Ascending aorta (tissue), 2 donors: Measurements from ENCODE around the gene ANKRD22. TPM values are rescaled to one million over a fixed set of nuclear protein-coding genes. Genes with fewer than 3 reads are reported as not detected.

Experiments
- DNase-seq, 2 donors: peaks; one replicate each; pipeline ENCODE4 v3.0.0-alpha.2; 2019; ENCODE audit warnings: low spot score in 2 of 2
- H3K27ac ChIP-seq, 2 donors: fragments of 200-600 bp; sonication (generic); one replicate each; pipeline ENCODE4 v1.5.1; 2016 to 2017; ENCODE audit warnings: mild to moderate bottlenecking in 1 of 2
- H3K27me3 ChIP-seq: fragments of 200-600 bp; sonication (generic); one replicate; pipeline ENCODE4 v1.5.1; 2017
- H3K36me3 ChIP-seq, 2 donors: fragments of 200-600 bp; sonication (generic); one replicate each; pipeline ENCODE4 v1.5.1; 2016
- H3K4me1 ChIP-seq, 2 donors: fragments of 200-600 bp; sonication (generic); one replicate each; pipeline ENCODE4 v1.5.1; 2016 to 2017; ENCODE audit warnings: mild to moderate bottlenecking in 1 of 2
- H3K4me3 ChIP-seq, 2 donors: fragments of 200-600 bp; sonication (generic); one replicate each; pipeline ENCODE4 v1.5.1; 2016 to 2017; ENCODE audit warnings: mild to moderate bottlenecking in 1 of 2
- H3K9me3 ChIP-seq, 2 donors: fragments of 200-600 bp; sonication (generic); one replicate each; pipeline ENCODE4 v1.5.1; 2016
- intact Hi-C: fragments of 100-400 bp; cut with DNase I; formaldehyde crosslinking; loops from one replicate; pipeline ENCODE4 v1.15.1; 2023
- total RNA-seq: library from RNA; depleted of rRNA; stranded (reverse); fragments of >200 nt; gene quantifications from one replicate; pipeline ENCODE4 v1.1.0, GENCODE V29; 2016
- TF ChIP-seq, protein P1 (sequence below), 3 experiments: fragments of 200-600 bp in 2 of 3; fragments of 450-650 bp in 1 of 3; sonication (generic) in 2 of 3; IDR thresholded peaks; one replicate each; pipeline ENCODE4 v1.5.1; 2016 to 2019; ENCODE audit warnings: antibody characterized with exemption in 3 of 3, mild to moderate bottlenecking in 1 of 3, moderate library complexity in 1 of 3

ANKRD22 gene
- total RNA-seq, 1 donor from 2014 or later, result not detected

DNA sequence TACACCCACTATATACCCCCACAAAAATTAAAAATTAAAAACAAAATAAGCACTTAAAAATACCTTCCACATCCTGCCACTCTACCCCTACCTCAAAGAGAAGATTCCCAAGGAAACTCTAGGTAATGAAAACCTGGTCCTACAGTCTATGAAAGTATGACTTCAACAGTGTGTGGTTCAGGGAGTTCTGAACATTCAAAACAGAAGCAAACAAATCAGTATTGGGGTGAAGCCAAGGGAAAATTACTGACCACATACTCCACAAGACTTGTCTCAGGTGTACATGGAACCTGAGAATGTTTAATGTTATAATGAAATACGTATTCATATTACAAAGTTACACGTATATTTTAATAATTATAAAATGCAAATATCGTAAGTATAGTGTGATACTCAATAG is 69.4 kb downstream of the ANKRD22 start:
- Histone ChIP-seq H3K4me1 (no peaks in the 10 kb centered on the region), H3K27ac (no peak overlapping the region), H3K27me3 (no peaks in the 10 kb centered on the region), H3K4me3 (no peak overlapping the region), H3K36me3 (no peaks in the 10 kb centered on the region), H3K9me3 (no peaks in the 10 kb centered on the region)
- TF ChIP-seq, protein P1, sequence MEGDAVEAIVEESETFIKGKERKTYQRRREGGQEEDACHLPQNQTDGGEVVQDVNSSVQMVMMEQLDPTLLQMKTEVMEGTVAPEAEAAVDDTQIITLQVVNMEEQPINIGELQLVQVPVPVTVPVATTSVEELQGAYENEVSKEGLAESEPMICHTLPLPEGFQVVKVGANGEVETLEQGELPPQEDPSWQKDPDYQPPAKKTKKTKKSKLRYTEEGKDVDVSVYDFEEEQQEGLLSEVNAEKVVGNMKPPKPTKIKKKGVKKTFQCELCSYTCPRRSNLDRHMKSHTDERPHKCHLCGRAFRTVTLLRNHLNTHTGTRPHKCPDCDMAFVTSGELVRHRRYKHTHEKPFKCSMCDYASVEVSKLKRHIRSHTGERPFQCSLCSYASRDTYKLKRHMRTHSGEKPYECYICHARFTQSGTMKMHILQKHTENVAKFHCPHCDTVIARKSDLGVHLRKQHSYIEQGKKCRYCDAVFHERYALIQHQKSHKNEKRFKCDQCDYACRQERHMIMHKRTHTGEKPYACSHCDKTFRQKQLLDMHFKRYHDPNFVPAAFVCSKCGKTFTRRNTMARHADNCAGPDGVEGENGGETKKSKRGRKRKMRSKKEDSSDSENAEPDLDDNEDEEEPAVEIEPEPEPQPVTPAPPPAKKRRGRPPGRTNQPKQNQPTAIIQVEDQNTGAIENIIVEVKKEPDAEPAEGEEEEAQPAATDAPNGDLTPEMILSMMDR (IDR thresholded peaks at IDR 0.05), result no peak
- intact Hi-C loops, result no loop called here
- DNase-seq, result no peak

DNA sequence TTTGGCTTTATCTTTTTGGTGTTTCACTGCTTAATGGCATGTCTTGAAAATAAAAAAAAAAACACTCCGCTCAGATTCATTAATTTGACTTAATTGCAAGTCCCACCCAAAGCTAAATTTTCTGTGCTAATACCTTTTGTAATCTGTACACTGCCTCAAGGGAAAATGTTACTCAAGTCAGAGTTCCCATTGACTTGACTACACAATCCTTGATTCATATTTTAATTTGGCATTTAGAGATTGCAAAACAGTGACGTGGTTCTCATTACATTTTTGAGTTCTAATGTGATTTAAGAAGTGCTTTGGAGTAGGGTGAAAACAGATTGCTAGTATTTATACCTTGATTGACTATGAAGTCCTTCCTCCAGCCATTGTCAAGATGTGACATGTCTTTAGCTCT is 70.4 kb downstream of the ANKRD22 start:
- DNase-seq, result no peak
- intact Hi-C loops, result no loop called here
- H3K4me1 ChIP-seq, result no peaks in the 10 kb centered on the region
- no peak overlapping the region for H3K4me3 ChIP-seq
- H3K27ac ChIP-seq, result no peak overlapping the region
- TF ChIP-seq, protein P1 (IDR thresholded peaks at IDR 0.05), result no peak
- no peaks in the 10 kb centered on the region for H3K36me3 ChIP-seq
- H3K27me3 ChIP-seq, result no peaks in the 10 kb centered on the region
- no peaks in the 10 kb centered on the region for H3K9me3 ChIP-seq

Other genes with a start within 250 kb of the ANKRD22 start
- 7.1 TPM for gene LIPF, start 187.4 kb downstream of the ANKRD22 start, total RNA-seq
- not detected for gene LIPK, start 145.6 kb downstream of the ANKRD22 start, total RNA-seq
- gene LIPN, start 91.8 kb downstream of the ANKRD22 start, total RNA-seq, result not detected
- not detected for gene LIPM, start 49.1 kb downstream of the ANKRD22 start, total RNA-seq
- 37.0 TPM for gene STAMBPL1, start 28.4 kb upstream of the ANKRD22 start, total RNA-seq
- gene ACTA2, start 100.9 kb upstream of the ANKRD22 start, total RNA-seq, result 5,316 TPM
- 10.5 TPM for gene FAS, start 139.0 kb upstream of the ANKRD22 start, total RNA-seq